Measurements from ENCODE around the gene WNT3. TPM values are rescaled to one million over a fixed set of nuclear protein-coding genes. Genes with fewer than 3 reads are reported as not detected.

WNT3 gene
- total RNA-seq, 1 donor from 2014 or later, result 1.5 TPM

DNA sequence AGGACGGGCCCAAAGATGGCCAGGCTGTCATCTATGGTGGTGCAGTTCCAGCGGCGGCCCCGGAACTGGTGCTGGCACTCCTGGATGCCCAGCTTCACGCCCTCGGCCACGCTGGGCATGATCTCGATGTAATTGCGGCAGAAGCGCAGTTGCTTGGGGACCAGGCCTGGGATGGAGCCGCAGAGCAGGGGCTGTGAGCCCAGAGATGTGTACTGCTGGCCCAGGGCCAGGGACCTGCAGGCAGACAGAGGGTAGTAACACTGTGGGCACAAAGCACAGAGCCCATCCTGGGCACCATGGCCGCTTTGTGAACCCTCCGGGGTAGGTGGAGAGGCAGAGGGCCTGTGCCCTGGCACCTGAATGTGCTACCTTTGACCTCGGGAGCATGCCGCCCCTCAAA, 44.8 kb downstream of the WNT3 start:
- Histone ChIP-seq H3K27me3 (no peaks in the 10 kb centered on the region), H3K4me1 (peaks cover 29% of the 10 kb centered on the region), H3K27ac (no peak overlapping the region), H3K36me3 (no peaks in the 10 kb centered on the region), H3K9me3 (no peaks in the 10 kb centered on the region), H3K4me3 (no peak overlapping the region)
- no peak for DNase-seq (ENCODE audit: extremely low spot score in 2 of 2)
- TF ChIP-seq, protein P1, sequence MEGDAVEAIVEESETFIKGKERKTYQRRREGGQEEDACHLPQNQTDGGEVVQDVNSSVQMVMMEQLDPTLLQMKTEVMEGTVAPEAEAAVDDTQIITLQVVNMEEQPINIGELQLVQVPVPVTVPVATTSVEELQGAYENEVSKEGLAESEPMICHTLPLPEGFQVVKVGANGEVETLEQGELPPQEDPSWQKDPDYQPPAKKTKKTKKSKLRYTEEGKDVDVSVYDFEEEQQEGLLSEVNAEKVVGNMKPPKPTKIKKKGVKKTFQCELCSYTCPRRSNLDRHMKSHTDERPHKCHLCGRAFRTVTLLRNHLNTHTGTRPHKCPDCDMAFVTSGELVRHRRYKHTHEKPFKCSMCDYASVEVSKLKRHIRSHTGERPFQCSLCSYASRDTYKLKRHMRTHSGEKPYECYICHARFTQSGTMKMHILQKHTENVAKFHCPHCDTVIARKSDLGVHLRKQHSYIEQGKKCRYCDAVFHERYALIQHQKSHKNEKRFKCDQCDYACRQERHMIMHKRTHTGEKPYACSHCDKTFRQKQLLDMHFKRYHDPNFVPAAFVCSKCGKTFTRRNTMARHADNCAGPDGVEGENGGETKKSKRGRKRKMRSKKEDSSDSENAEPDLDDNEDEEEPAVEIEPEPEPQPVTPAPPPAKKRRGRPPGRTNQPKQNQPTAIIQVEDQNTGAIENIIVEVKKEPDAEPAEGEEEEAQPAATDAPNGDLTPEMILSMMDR (IDR thresholded peaks at IDR 0.05), result no peak
- TF ChIP-seq POLR2A (IDR thresholded peaks at IDR 0.05) (no peak), POLR2AphosphoS5 (IDR thresholded peaks at IDR 0.05; ENCODE audit: insufficient read depth in 1 of 2, low read depth in 1 of 2) (no peak)
- intact Hi-C loops (cut with DNase I), result no loop called here

- intact Hi-C loops (cut with DNase I), result no loop called here
- Histone ChIP-seq H3K4me3 (no peak overlapping the region), H3K4me1 (peaks cover 29% of the 10 kb centered on the region), H3K9me3 (no peaks in the 10 kb centered on the region), H3K36me3 (no peaks in the 10 kb centered on the region), H3K27ac (no peak overlapping the region), H3K27me3 (no peaks in the 10 kb centered on the region)
- no peak for TF ChIP-seq POLR2AphosphoS5 (IDR thresholded peaks at IDR 0.05; ENCODE audit: insufficient read depth in 1 of 2, low read depth in 1 of 2)
- TF ChIP-seq, protein P1 (IDR thresholded peaks at IDR 0.05), result no peak
- TF ChIP-seq POLR2A (IDR thresholded peaks at IDR 0.05), result no peak
- DNase-seq (ENCODE audit: extremely low spot score in 2 of 2), result no peak
These were observed 45.3 kb downstream of the WNT3 start for GRCh38 chr17:46773221-46773605.

DNA sequence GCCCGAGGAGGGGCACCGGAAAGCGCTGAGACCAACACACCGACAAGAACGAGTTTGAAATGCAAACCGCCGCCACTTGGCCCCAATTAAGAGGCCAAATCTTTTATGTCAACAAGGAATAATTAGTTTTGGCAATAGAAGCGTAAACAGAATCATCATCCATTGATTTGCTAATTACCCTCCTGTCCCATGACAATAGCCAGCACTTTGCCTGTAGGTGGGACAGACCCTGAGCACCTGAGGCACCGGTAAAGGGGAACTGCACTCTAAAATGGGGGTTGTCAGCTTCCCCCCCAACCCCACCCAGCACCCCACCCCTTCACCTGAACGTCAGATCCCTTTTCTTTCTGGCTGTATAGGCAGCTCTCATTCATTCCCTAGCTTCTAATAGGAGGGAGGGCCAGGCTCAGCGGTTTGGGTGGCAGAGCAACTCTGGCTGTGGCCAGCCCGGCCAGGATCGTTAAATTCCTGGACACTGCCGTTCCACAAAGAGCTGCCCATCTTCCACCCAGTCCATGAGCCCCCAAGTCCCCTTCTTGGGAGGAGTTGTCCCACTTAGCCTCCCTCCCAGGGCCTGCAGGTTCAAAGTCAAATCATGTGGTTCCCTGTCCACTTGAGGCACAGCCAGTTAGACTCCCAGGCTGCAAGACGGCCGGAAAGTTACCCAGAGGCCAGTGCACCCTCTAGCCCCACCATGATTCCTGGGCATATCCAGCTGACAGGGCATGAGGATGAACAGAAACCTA, 45.8 kb downstream of the WNT3 start:
- intact Hi-C loops (cut with DNase I), result no loop called here
- TF ChIP-seq, protein P1 (IDR thresholded peaks at IDR 0.05), result no peak
- no peak for TF ChIP-seq POLR2AphosphoS5 (IDR thresholded peaks at IDR 0.05; ENCODE audit: insufficient read depth in 1 of 2, low read depth in 1 of 2)
- TF ChIP-seq POLR2A (IDR thresholded peaks at IDR 0.05), result no peak
- no peak for DNase-seq (ENCODE audit: extremely low spot score in 2 of 2)
- peak overlapping the region; percentile 51 to 81 for H3K4me3 ChIP-seq
- peaks cover 29% of the 10 kb centered on the region for H3K4me1 ChIP-seq
- no peaks in the 10 kb centered on the region for H3K9me3 ChIP-seq
- no peaks in the 10 kb centered on the region for H3K36me3 ChIP-seq
- no peak overlapping the region for H3K27ac ChIP-seq
- H3K27me3 ChIP-seq, result no peaks in the 10 kb centered on the region

GRCh38 chr17:46771561-46772474, 46.7 kb downstream of the WNT3 start:
- no peaks in the 10 kb centered on the region for H3K27me3 ChIP-seq
- intact Hi-C loops (cut with DNase I), result no loop called here
- DNase-seq (ENCODE audit: extremely low spot score in 2 of 2), result no peak

More at GRCh38 chr17:46771561-46772474, 46.7 kb downstream of the WNT3 start:
- Histone ChIP-seq H3K9me3 (no peaks in the 10 kb centered on the region), H3K27ac (no peak overlapping the region), H3K36me3 (no peaks in the 10 kb centered on the region), H3K4me1 (peaks cover 29% of the 10 kb centered on the region), H3K4me3 (peak overlapping the region; percentile 51 to 81)
- TF ChIP-seq POLR2A (IDR thresholded peaks at IDR 0.05) (no peak), POLR2AphosphoS5 (IDR thresholded peaks at IDR 0.05; ENCODE audit: insufficient read depth in 1 of 2, low read depth in 1 of 2) (no peak)
- TF ChIP-seq, protein P1 (IDR thresholded peaks at IDR 0.05), result no peak

Data from vagina (tissue), 2 donors.